Heart right ventricle (tissue), 16 donors: Measurements from ENCODE around the gene ARSA. TPM values are rescaled to one million over a fixed set of nuclear protein-coding genes. Genes with fewer than 3 reads are reported as not detected.
"Not testable (repeated sequence)": the region's sequence is repeated elsewhere in the genome, so short reads cannot be mapped to it uniquely, and the experiment has no call there.

Experiments used
- ATAC-seq, 8 donors: fragments of 200-7000 bp; cut with Tn5 transposase; one replicate each; pipeline ENCODE4 v1.9.1; 2020; ENCODE audit warnings: mild to moderate bottlenecking in 8 of 8, moderate library complexity in 8 of 8, moderate number of reproducible peaks in 1 of 8
- DNase-seq, 2 donors: peaks; one replicate each; pipeline ENCODE4 v3.0.0-alpha.2; 2020
- H3K27ac ChIP-seq, 10 donors: fragments of 200-600 bp; sonication (generic) in 2 of 10; one replicate each; pipeline versions ENCODE4 v1.5.0 to v1.8.0; 2020 to 2022; ENCODE audit warnings: mild to moderate bottlenecking in 3 of 10
- H3K27me3 ChIP-seq, 7 donors: fragments of 200-600 bp; one replicate each; pipeline ENCODE4 v1.8.0; 2021 to 2022; ENCODE audit warnings: mild to moderate bottlenecking in 2 of 7
- H3K36me3 ChIP-seq, 9 donors: fragments of 200-600 bp; sonication (generic) in 1 of 9; one replicate each; pipeline versions ENCODE4 v1.5.0 to v1.8.0; 2020 to 2022; ENCODE audit warnings: mild to moderate bottlenecking in 2 of 9
- H3K4me1 ChIP-seq, 9 donors: fragments of 200-600 bp; sonication (generic) in 1 of 9; one replicate each; pipeline versions ENCODE4 v1.5.0 to v1.8.0; 2020 to 2022; ENCODE audit warnings: mild to moderate bottlenecking in 4 of 9
- H3K4me3 ChIP-seq, 10 donors: fragments of 200-600 bp; sonication (generic) in 2 of 10; one replicate each; pipeline versions ENCODE4 v1.5.0 to v1.8.0; 2020 to 2022; ENCODE audit warnings: mild to moderate bottlenecking in 7 of 10, moderate library complexity in 2 of 10
- H3K9me3 ChIP-seq, 11 donors: fragments of 200-600 bp in 10 of 11; sonication (generic) in 2 of 11; one replicate each; pipeline versions ENCODE4 v1.5.0 to v1.8.0; 2013 to 2022; ENCODE audit warnings: mild to moderate bottlenecking in 2 of 11, control low read depth in 1 of 11, moderate library complexity in 1 of 11
- WGBS, 2 donors: extraction: QIAGEN DNeasy Blood & Tissue Kit; methylation state at CpG; one replicate each; pipeline ENCODE4 v1.1.7; 2013; ENCODE audit warnings: inconsistent platforms in 1 of 2; 5-methylcytosine and 5-hydroxymethylcytosine counted together
- intact Hi-C, 10 donors: fragments of 100-400 bp; cut with DNase I; formaldehyde crosslinking; loops; one replicate each; pipeline versions ENCODE4 v1.11.1 to v1.14.2; 2022
- polyA plus RNA-seq, 2 donors: library from polyadenylated mRNA; stranded (reverse); fragments of 200-250 nt; gene quantifications; one replicate each; pipeline ENCODE4 v1.2.3, GENCODE V29; 2013
- total RNA-seq, 10 donors: library from RNA; stranded (reverse); fragmentation: NEBNext Ultra II Directional in 3 of 10; extraction: Animal tissue kit (Norgen Biotek cat#: 25700) in 3 of 10; gene quantifications; one replicate each; pipeline versions ENCODE4 v1.2.1 to v1.2.4, GENCODE V29; 2021 to 2023
- TF ChIP-seq, protein P1 (sequence below), 9 donors: fragments of 200-600 bp; sonication (generic) in 2 of 9; IDR thresholded peaks; one replicate each; pipeline versions ENCODE4 v1.5.0 to v1.8.0; 2021 to 2022; ENCODE audit warnings: antibody characterized with exemption in 9 of 9, mild to moderate bottlenecking in 5 of 9, moderate library complexity in 1 of 9
- donor health status: Arrhythmogenic right ventricular cardiomyopathy.
- donor health status: ischemic (EF 13 %, LVEDD 7.1; RV severe dilation, severe dysfunction).
- donor health status: healthy with polysubstance abuse.
- donor health status: DM: no; HTN: yes; CAD: no.
- donor health status: DM: no; HTN: no; CAD: no.
- donor health status: ischemic (EF 25% LVEDD 6.9; RV normal size, moderate dysfunction).
- donor health status: ischemic (EF 25% LVEDD 5.7; RV mildly dilated, moderate dysfunction).
- donor health status: healthy.
- donor health status: DM: yes; HTN: yes; CAD: no.
- donor health status: Ischemic cardiomyopathy.
- donor health status: ischemic (EF 35%, LVEDD 5.7; RV mildly dilated, moderate dysfunction).
- donor health status: nonischemic (EF 11% LVEDD 7.7; RV severe dilation, severe dysfunction).
- donor health status: DM: yes; HTN: yes; CAD: no.
- donor health status: PGD.
- donor health status: ischemic (EF 29% LVEDD 5.4; RV normal size, mild dysfunction).
- donor health status: nonischemic (EF 23%, LVEDD 6.1; RV moderate dilation, normal function).

Gene ARSA
- total and polyA plus RNA-seq, 12 donors: 17.5 to 62.3 (median 26.0) TPM

DNA sequence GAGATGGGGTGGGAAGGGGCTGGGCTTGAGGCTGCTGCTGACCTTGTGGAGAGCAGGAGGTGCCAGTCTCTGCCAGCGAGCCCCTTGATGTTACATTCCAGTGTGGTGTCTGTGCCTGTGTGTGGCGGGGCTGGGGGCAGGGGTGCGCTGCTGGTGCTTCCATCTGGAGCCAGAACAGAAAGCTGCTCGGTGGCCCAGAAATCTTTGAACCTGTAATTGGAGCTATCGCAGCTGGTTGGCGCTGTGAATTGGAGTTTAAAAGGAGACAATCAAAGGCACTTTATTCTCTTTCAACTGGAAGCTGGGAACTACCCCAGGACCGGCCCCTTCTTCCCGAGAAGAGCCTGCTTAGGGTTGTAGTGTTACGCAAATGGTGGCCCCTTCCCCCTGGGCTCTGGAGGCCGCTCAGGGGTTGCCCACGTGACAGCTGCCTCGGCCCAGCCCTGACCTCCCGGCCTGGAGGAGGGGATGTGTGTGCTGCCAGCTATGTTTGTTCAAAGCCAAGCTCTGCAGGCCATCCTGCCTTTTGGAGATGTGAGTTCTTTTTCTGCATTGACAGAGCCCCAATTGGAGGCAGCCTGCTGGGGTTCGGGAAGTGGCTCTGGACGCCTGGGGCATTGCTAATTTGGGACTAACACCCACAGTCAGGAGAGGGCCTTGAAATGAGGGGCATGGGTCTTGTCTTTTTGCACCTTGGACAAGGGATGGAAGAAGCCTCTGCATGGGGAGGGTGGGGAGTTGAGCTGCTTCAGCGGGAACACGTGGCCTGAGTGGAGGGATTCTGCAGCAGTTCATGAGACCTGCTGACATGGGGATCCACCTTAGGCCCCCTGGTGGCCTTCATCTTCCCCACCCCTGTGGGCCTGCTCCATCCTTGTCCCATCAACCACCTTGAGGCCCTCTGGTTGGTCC, 14.0 kb upstream of the ARSA start:
- Histone ChIP-seq H3K27me3 (peaks cover 0 to 40% (median 23%) of the 10 kb centered on the region in 7 donors), H3K4me1 (peaks cover 11 to 25% (median 16%) of the 10 kb centered on the region in 9 donors), H3K27ac (peak overlapping the region; percentile 40 to 94 (median 64)), H3K4me3 (peak overlapping the region in 2 of 10 donors; percentile 13 to 18), H3K36me3 (no peaks in the 10 kb centered on the region), H3K9me3 (no peaks in the 10 kb centered on the region)
- TF ChIP-seq, protein P1, sequence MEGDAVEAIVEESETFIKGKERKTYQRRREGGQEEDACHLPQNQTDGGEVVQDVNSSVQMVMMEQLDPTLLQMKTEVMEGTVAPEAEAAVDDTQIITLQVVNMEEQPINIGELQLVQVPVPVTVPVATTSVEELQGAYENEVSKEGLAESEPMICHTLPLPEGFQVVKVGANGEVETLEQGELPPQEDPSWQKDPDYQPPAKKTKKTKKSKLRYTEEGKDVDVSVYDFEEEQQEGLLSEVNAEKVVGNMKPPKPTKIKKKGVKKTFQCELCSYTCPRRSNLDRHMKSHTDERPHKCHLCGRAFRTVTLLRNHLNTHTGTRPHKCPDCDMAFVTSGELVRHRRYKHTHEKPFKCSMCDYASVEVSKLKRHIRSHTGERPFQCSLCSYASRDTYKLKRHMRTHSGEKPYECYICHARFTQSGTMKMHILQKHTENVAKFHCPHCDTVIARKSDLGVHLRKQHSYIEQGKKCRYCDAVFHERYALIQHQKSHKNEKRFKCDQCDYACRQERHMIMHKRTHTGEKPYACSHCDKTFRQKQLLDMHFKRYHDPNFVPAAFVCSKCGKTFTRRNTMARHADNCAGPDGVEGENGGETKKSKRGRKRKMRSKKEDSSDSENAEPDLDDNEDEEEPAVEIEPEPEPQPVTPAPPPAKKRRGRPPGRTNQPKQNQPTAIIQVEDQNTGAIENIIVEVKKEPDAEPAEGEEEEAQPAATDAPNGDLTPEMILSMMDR (IDR thresholded peaks at IDR 0.05): peak in 8 of 9 donors; percentile 20 to 68 (median 46)
- intact Hi-C loops: loop anchor here in 2 of 10 donors (1.0 to 5.0 kb wide), 3 partner anchors 15 to 50 kb away; partner anchors contain the start of gene SHANK3 (in 1 of the 2)
- 18 to 20% methylated on average over 17 of the region's 17 CpGs for WGBS, 2 donors
- peak; percentile 41 for DNase-seq
- ATAC-seq: peak; percentile 75 to 89 (median 83)

GRCh38 chr22:50640857-50641647, 13.1 kb upstream of the ARSA start:
- Histone ChIP-seq H3K36me3 (no peaks in the 10 kb centered on the region), H3K4me3 (no peak overlapping the region), H3K9me3 (no peaks in the 10 kb centered on the region), H3K27ac (peak overlapping the region; percentile 40 to 94 (median 64)), H3K27me3 (peaks cover 0 to 36% (median 18%) of the 10 kb centered on the region in 7 donors), H3K4me1 (peaks cover 11 to 25% (median 16%) of the 10 kb centered on the region in 9 donors)
- ATAC-seq: peak in 7 of 8 donors; percentile 23 to 78 (median 68)
- WGBS, 2 donors: 68 to 75% methylated on average over 15 of the region's 15 CpGs
- TF ChIP-seq, protein P1 (IDR thresholded peaks at IDR 0.05): no peak
- intact Hi-C loops: loop anchor here in 2 of 10 donors (1.0 to 5.0 kb wide), 2 partner anchors 31 to 51 kb away; partner anchors contain the start of gene SHANK3 (in 1 of the 2)
- no peak for DNase-seq

DNA sequence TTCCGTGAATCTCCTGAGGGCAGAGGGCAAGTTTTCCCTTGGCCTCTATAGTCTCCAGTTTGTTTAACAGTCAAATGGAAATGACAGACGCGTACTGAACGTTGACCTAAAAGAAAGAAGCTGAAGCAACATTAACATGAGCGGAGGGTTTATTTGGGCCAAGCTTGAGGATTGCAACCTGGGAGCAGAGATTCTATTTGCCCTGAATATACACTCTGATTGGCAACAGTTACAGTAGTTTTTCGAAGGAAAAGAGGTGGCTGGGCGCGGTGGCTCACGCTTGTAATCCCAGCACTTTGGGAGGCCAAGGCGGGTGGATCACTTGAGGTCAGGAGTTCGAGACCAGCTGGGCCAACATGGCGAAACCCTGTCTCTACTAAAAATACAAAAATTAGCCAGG, 12.3 kb upstream of the ARSA start:
- intact Hi-C loops: loop anchor here in 1 of 10 donors (5.0 kb wide), 1 partner anchor 52 kb away; no protein-coding TSS in a partner anchor
- H3K27me3 ChIP-seq: peaks cover 0 to 28% (median 10%) of the 10 kb centered on the region in 7 donors
- not testable (repeated sequence) for ATAC-seq, H3K4me3 ChIP-seq, DNase-seq, H3K9me3 ChIP-seq, H3K36me3 ChIP-seq
- 97% methylated on average over 12 of the region's 12 CpGs for WGBS, 2 donors
- H3K4me1 ChIP-seq: peaks cover 11 to 25% (median 16%) of the 10 kb centered on the region in 9 donors
- H3K27ac ChIP-seq: peak overlapping the region in 5 of 10 donors; percentile 67 to 73 (median 69)

GRCh38 chr22:50635591-50635990, 7.6 kb upstream of the ARSA start:
- Histone ChIP-seq H3K4me3 (no peak overlapping the region), H3K27me3 (no peaks in the 10 kb centered on the region), H3K9me3 (no peaks in the 10 kb centered on the region), H3K27ac (no peak overlapping the region), H3K4me1 (peaks cover 0 to 4% (median 0%) of the 10 kb centered on the region in 9 donors), H3K36me3 (no peaks in the 10 kb centered on the region)
- intact Hi-C loops: loop anchor here in 1 of 10 donors (5.0 kb wide), 2 partner anchors 57 to 77 kb away; no protein-coding TSS in a partner anchor
- 96 to 97% methylated on average over 11 of the region's 11 CpGs for WGBS, 2 donors
- no peak for DNase-seq
- ATAC-seq: no peak
- TF ChIP-seq, protein P1 (IDR thresholded peaks at IDR 0.05): no peak
